ENCODE results near the gene CSNK1D.

Gene CSNK1D

GRCh38 chr17:82239926-82240505 lies 33.5 kb downstream of the CSNK1D start:
- no peak for DNase-seq (ENCODE audit: low read depth)

- DNase-seq (ENCODE audit: low read depth): no peak
Observed at GRCh38 chr17:82239401-82239925, 34.0 kb downstream of the CSNK1D start.

- DNase-seq (ENCODE audit: low read depth): peak; percentile 46
Observed at GRCh38 chr17:82238472-82239201, 34.9 kb downstream of the CSNK1D start.

GRCh38 chr17:82237746-82238471 lies 35.6 kb downstream of the CSNK1D start:
- DNase-seq (ENCODE audit: low read depth): no peak

GRCh38 chr17:82237083-82237745 lies 36.3 kb downstream of the CSNK1D start:
- no peak for DNase-seq (ENCODE audit: low read depth)

GRCh38 chr17:82236142-82236971 lies 37.1 kb downstream of the CSNK1D start:
- peak; percentile 51 for DNase-seq (ENCODE audit: low read depth)

- no peak for DNase-seq (ENCODE audit: low read depth)
Observed at GRCh38 chr17:82235775-82236141, 37.7 kb downstream of the CSNK1D start.

- no peak for DNase-seq (ENCODE audit: low read depth)
Observed at GRCh38 chr17:82235056-82235774, 38.3 kb downstream of the CSNK1D start.

GRCh38 chr17:82234211-82235055 lies 39.1 kb downstream of the CSNK1D start:
- no peak for DNase-seq (ENCODE audit: low read depth)

- no peak for DNase-seq (ENCODE audit: low read depth)
Observed at GRCh38 chr17:82232876-82233785, 40.4 kb downstream of the CSNK1D start.

- no peak for DNase-seq (ENCODE audit: low read depth)
Observed at GRCh38 chr17:82232322-82232820, 41.1 kb downstream of the CSNK1D start.

- DNase-seq (ENCODE audit: low read depth): no peak
Observed at GRCh38 chr17:82231562-82232321, 41.8 kb downstream of the CSNK1D start.

- no peak for DNase-seq (ENCODE audit: low read depth)
Observed at GRCh38 chr17:82231312-82231561, 42.3 kb downstream of the CSNK1D start.

- DNase-seq (ENCODE audit: low read depth): no peak
Observed at GRCh38 chr17:82230609-82231311, 42.7 kb downstream of the CSNK1D start.

- DNase-seq (ENCODE audit: low read depth): no peak
Observed at GRCh38 chr17:82229698-82230608, 43.5 kb downstream of the CSNK1D start.

Measured in stimulated activated CD8-positive, alpha-beta memory T cell treated with anti-CD3 and anti-CD28 coated beads, Interleukin-4, amount 100 ng/mL, for 24 hours (primary cell).